ENCODE measurements around the gene TPPP2. TPM values are rescaled to one million over a fixed set of nuclear protein-coding genes. Genes with fewer than 3 reads are reported as not detected.

TPPP2 gene
- total and polyA plus RNA-seq, 9 donors = 0.62 to 2.5 (median 1.3) TPM; not detected in 1

- no peak for TF ChIP-seq POLR2A (IDR thresholded peaks at IDR 0.05)
- TF ChIP-seq CTCF (IDR thresholded peaks at IDR 0.05) = no peak
- no peak for TF ChIP-seq EP300 (IDR thresholded peaks at IDR 0.05)
- no peaks in the 10 kb centered on the region for H3K36me3 ChIP-seq
- DNase-seq = no peak
- no peaks in the 10 kb centered on the region for H3K4me1 ChIP-seq (ENCODE audit: insufficient read depth)
- no peak overlapping the region for H3K4me3 ChIP-seq
- H3K27ac ChIP-seq = no peak overlapping the region
- WGBS, 3 donors = 83 to 87% (median 85%) methylated on average over 20 of the region's 20 CpGs
- intact Hi-C loops (cut with DNase I) = no loop called here
- H3K27me3 ChIP-seq = no peaks in the 10 kb centered on the region
- no peaks in the 10 kb centered on the region for H3K9me3 ChIP-seq
These were observed 23.4 kb downstream of the TPPP2 start for GRCh38 chr14:21053184-21054122.

- no peaks in the 10 kb centered on the region for H3K27me3 ChIP-seq
- TF ChIP-seq POLR2A (IDR thresholded peaks at IDR 0.05) = no peak
- no peak for TF ChIP-seq CTCF (IDR thresholded peaks at IDR 0.05)
- H3K27ac ChIP-seq = no peak overlapping the region
- intact Hi-C loops (cut with DNase I) = no loop called here
- H3K36me3 ChIP-seq = no peaks in the 10 kb centered on the region
- 68 to 75% (median 68%) methylated on average over 3 of the region's 3 CpGs for WGBS, 3 donors
- no peak overlapping the region for H3K4me3 ChIP-seq
- H3K9me3 ChIP-seq = no peaks in the 10 kb centered on the region
- no peaks in the 10 kb centered on the region for H3K4me1 ChIP-seq (ENCODE audit: insufficient read depth)
- no peak for DNase-seq
These were observed 24.2 kb downstream of the TPPP2 start for GRCh38 chr14:21054123-21054767.

GRCh38 chr14:21054768-21055145, 24.7 kb downstream of the TPPP2 start:
- no peaks in the 10 kb centered on the region for H3K4me1 ChIP-seq (ENCODE audit: insufficient read depth)
- no peak for DNase-seq
- no peaks in the 10 kb centered on the region for H3K9me3 ChIP-seq
- no peak overlapping the region for H3K27ac ChIP-seq
- no peaks in the 10 kb centered on the region for H3K27me3 ChIP-seq
- intact Hi-C loops (cut with DNase I) = no loop called here
- WGBS, 3 donors = 77 to 90% (median 89%) methylated on average over 4 of the region's 4 CpGs
- no peaks in the 10 kb centered on the region for H3K36me3 ChIP-seq
- no peak overlapping the region for H3K4me3 ChIP-seq
- TF ChIP-seq POLR2A (IDR thresholded peaks at IDR 0.05) (no peak), EP300 (IDR thresholded peaks at IDR 0.05) (no peak), CTCF (IDR thresholded peaks at IDR 0.05) (no peak)

GRCh38 chr14:21055432-21056117, 25.6 kb downstream of the TPPP2 start:
- H3K4me1 ChIP-seq (ENCODE audit: insufficient read depth) = no peaks in the 10 kb centered on the region
- TF ChIP-seq EP300 (IDR thresholded peaks at IDR 0.05) = no peak
- no peak for TF ChIP-seq CTCF (IDR thresholded peaks at IDR 0.05)
- WGBS, 3 donors = 62 to 75% (median 73%) methylated on average over 5 of the region's 5 CpGs
- H3K27ac ChIP-seq = no peak overlapping the region
- H3K4me3 ChIP-seq = no peak overlapping the region
- H3K9me3 ChIP-seq = no peaks in the 10 kb centered on the region
- H3K27me3 ChIP-seq = no peaks in the 10 kb centered on the region
- no peaks in the 10 kb centered on the region for H3K36me3 ChIP-seq
- intact Hi-C loops (cut with DNase I) = no loop called here
- DNase-seq = no peak

Measured in ovary (tissue), 9 donors.